GM23338 (cell line): ENCODE results near the gene BMPER.

Experiments used
- CREB1 ChIP-seq: fragments of 250-450 bp; sonication (Bioruptor Pico); IDR thresholded peaks from 2 replicates; pipeline ENCODE4 v1.5.0; 2020; ENCODE audit warnings: low read depth, mild to moderate bottlenecking, moderate library complexity
- CTCF ChIP-seq, 2 experiments: fragments of 200-600 bp in 1 of 2; sonication (generic) in 1 of 2; conservative IDR thresholded peaks; 2 replicates each; pipeline versions ENCODE4 v1.5.1 to v1.6.1; 2016 to 2017; ENCODE audit warnings: antibody characterized with exemption in 2 of 2, low read depth in 2 of 2, mild to moderate bottlenecking in 2 of 2, moderate library complexity in 1 of 2
- EZH2 ChIP-seq: fragments of 200-600 bp; sonication (generic); IDR thresholded peaks from one replicate; pipeline ENCODE4 v1.8.0; 2017; ENCODE audit warnings: antibody characterized with exemption, mild to moderate bottlenecking, low read depth; ENCODE audit not compliant: unreplicated experiment
- EZH2phosphoT487 ChIP-seq: fragments of 200-600 bp; sonication (generic); IDR thresholded peaks from one replicate; pipeline ENCODE4 v1.8.1; 2018; ENCODE audit warnings: antibody characterized with exemption; ENCODE audit not compliant: unreplicated experiment
- POLR2AphosphoS5 ChIP-seq: IDR thresholded peaks from 2 replicates; pipeline ENCODE4 v1.6.1; 2016; ENCODE audit warnings: antibody characterized with exemption, low read depth
- REST ChIP-seq: IDR thresholded peaks from one replicate; pipeline ENCODE4 v1.6.1; 2018; ENCODE audit warnings: antibody characterized with exemption; ENCODE audit not compliant: unreplicated experiment
- STAT1 ChIP-seq: IDR thresholded peaks from one replicate; pipeline ENCODE4 v1.6.1; 2016; ENCODE audit warnings: antibody characterized with exemption; ENCODE audit not compliant: unreplicated experiment

GRCh38 chr7:33946094-33946699 is 40.9 kb downstream of the BMPER start:
- no peak for TF ChIP-seq POLR2AphosphoS5
- TF ChIP-seq EZH2: no peak
- TF ChIP-seq CTCF (conservative IDR thresholded peaks at IDR 0.05; ENCODE audit: low read depth in 2 of 2): no peak
- TF ChIP-seq REST: no peak
- TF ChIP-seq EZH2phosphoT487: no peak
- TF ChIP-seq STAT1: no peak
- TF ChIP-seq CREB1 (CRISPR knock-in tag): no peak
